ENCODE results near the gene VPS50.
"Not testable (repeated sequence)": the region's sequence is repeated elsewhere in the genome, so short reads cannot be mapped to it uniquely, and the experiment has no call there.

Gene VPS50

GRCh38 chr7:93331706-93332105, 99.5 kb downstream of the VPS50 start:
- no peak for TF ChIP-seq CTCF (IDR thresholded peaks at IDR 0.05; ENCODE audit: extremely low read depth, missing control alignments)
- no peak for DNase-seq (ENCODE audit: low spot score)

GRCh38 chr7:93332172-93332571, 100.0 kb downstream of the VPS50 start:
- no peak for TF ChIP-seq CTCF (IDR thresholded peaks at IDR 0.05; ENCODE audit: extremely low read depth, missing control alignments)
- no peak for DNase-seq (ENCODE audit: low spot score)

- no peak for DNase-seq (ENCODE audit: low spot score)
- no peak for TF ChIP-seq CTCF (IDR thresholded peaks at IDR 0.05; ENCODE audit: extremely low read depth, missing control alignments)
Measured at GRCh38 chr7:93337052-93337451, 104.9 kb downstream of the VPS50 start.

- not testable (repeated sequence) for DNase-seq (ENCODE audit: low spot score)
Measured at GRCh38 chr7:93342178-93342577, 110.0 kb downstream of the VPS50 start.

GRCh38 chr7:93350338-93350737, 118.2 kb downstream of the VPS50 start:
- TF ChIP-seq CTCF (IDR thresholded peaks at IDR 0.05; ENCODE audit: extremely low read depth, missing control alignments) = no peak

GRCh38 chr7:93352881-93353280, 120.7 kb downstream of the VPS50 start:
- no peak for TF ChIP-seq CTCF (IDR thresholded peaks at IDR 0.05; ENCODE audit: extremely low read depth, missing control alignments)
- no peak for DNase-seq (ENCODE audit: low spot score)

More at GRCh38 chr7:93350338-93350737, 118.2 kb downstream of the VPS50 start:
- DNase-seq (ENCODE audit: low spot score) = no peak

GRCh38 chr7:93354815-93355214, 122.6 kb downstream of the VPS50 start:
- no peak for DNase-seq (ENCODE audit: low spot score)
- TF ChIP-seq CTCF (IDR thresholded peaks at IDR 0.05; ENCODE audit: extremely low read depth, missing control alignments) = no peak

GRCh38 chr7:93359520-93360198, 127.5 kb downstream of the VPS50 start:
- no peak for DNase-seq (ENCODE audit: low spot score)
- no peak for TF ChIP-seq CTCF (IDR thresholded peaks at IDR 0.05; ENCODE audit: extremely low read depth, missing control alignments)
